ENCODE results near the gene PARD3B. TPM values are rescaled to one million over a fixed set of nuclear protein-coding genes. Genes with fewer than 3 reads are reported as not detected.

The PARD3B gene
- total and polyA plus RNA-seq, 8 donors: 18.5 to 24.6 (median 21.1) TPM

GRCh38 chr2:204744506-204744905 lies 199.2 kb downstream of the PARD3B start:
- intact Hi-C loops (cut with DNase I): no loop called here
- Histone ChIP-seq H3K36me3 (no peaks in the 10 kb centered on the region), H3K27ac (no peak overlapping the region), H3K9me3 (peaks cover 0 to 12% of the 10 kb centered on the region in 2 donors), H3K4me1 (no peaks in the 10 kb centered on the region), H3K4me3 (no peak overlapping the region), H3K27me3 (no peaks in the 10 kb centered on the region)
- ATAC-seq (no peak), DNase-seq (no peak)
- TF ChIP-seq CTCF (IDR thresholded peaks at IDR 0.05): no peak

GRCh38 chr2:204748286-204748685 lies 203.0 kb downstream of the PARD3B start:
- intact Hi-C loops (cut with DNase I): no loop called here
- H3K4me1 ChIP-seq: no peaks in the 10 kb centered on the region
- no peaks in the 10 kb centered on the region for H3K36me3 ChIP-seq
- DNase-seq (no peak), ATAC-seq (no peak)
- no peak for TF ChIP-seq CTCF (IDR thresholded peaks at IDR 0.05)
- peaks cover 0 to 2% of the 10 kb centered on the region in 2 donors for H3K9me3 ChIP-seq
- H3K27me3 ChIP-seq: no peaks in the 10 kb centered on the region
- no peak overlapping the region for H3K27ac ChIP-seq
- H3K4me3 ChIP-seq: no peak overlapping the region

- intact Hi-C loops (cut with DNase I): no loop called here
- ATAC-seq: peak; percentile 44
- TF ChIP-seq CTCF (IDR thresholded peaks at IDR 0.05): no peak
These were observed 204.0 kb downstream of the PARD3B start for GRCh38 chr2:204749319-204749718.

GRCh38 chr2:204750389-204750788 lies 205.1 kb downstream of the PARD3B start:
- no peak overlapping the region for H3K27ac ChIP-seq
- TF ChIP-seq CTCF (IDR thresholded peaks at IDR 0.05): no peak
- DNase-seq (no peak), ATAC-seq (no peak)
- H3K36me3 ChIP-seq: no peaks in the 10 kb centered on the region
- no peaks in the 10 kb centered on the region for H3K4me1 ChIP-seq
- H3K4me3 ChIP-seq: no peak overlapping the region
- H3K9me3 ChIP-seq: peaks cover 0 to 4% of the 10 kb centered on the region in 2 donors
- no peaks in the 10 kb centered on the region for H3K27me3 ChIP-seq
- intact Hi-C loops (cut with DNase I): no loop called here

More at GRCh38 chr2:204749319-204749718, 204.0 kb downstream of the PARD3B start:
- Histone ChIP-seq H3K4me3 (no peak overlapping the region), H3K27me3 (no peaks in the 10 kb centered on the region), H3K9me3 (peaks cover 0 to 2% of the 10 kb centered on the region in 2 donors), H3K27ac (no peak overlapping the region), H3K36me3 (no peaks in the 10 kb centered on the region), H3K4me1 (no peaks in the 10 kb centered on the region)
- no peak for DNase-seq

GRCh38 chr2:204751472-204751871 lies 206.2 kb downstream of the PARD3B start:
- no peaks in the 10 kb centered on the region for H3K4me1 ChIP-seq
- H3K27me3 ChIP-seq: no peaks in the 10 kb centered on the region
- no peak for ATAC-seq
- no peak overlapping the region for H3K27ac ChIP-seq
- intact Hi-C loops (cut with DNase I): no loop called here
- no peaks in the 10 kb centered on the region for H3K36me3 ChIP-seq
- no peak for DNase-seq
- H3K9me3 ChIP-seq: peaks cover 0 to 4% of the 10 kb centered on the region in 2 donors
- H3K4me3 ChIP-seq: no peak overlapping the region
- TF ChIP-seq CTCF (IDR thresholded peaks at IDR 0.05): no peak
